AG09309 (cell line): Measurements from ENCODE around the gene SIGLEC14.

Experiments
- DNase-seq: peaks from one replicate; pipeline ENCODE4 v3.0.0-alpha.2; 2010; ENCODE audit warnings: low read depth
- H3K4me3 ChIP-seq: 2 replicates; pipeline ENCODE4 v1.5.1; 2011; ENCODE audit warnings: mild to moderate bottlenecking, low read depth, low read length, moderate library complexity; ENCODE audit not compliant: control insufficient read depth
- CTCF ChIP-seq: IDR thresholded peaks from 2 replicates; pipeline ENCODE4 v1.5.1; 2011; ENCODE audit warnings: mild to moderate bottlenecking, low read depth, low read length, inconsistent platforms; ENCODE audit not compliant: insufficient read depth, control insufficient read depth; ENCODE audit errors: missing control alignments

SIGLEC14 gene

GRCh38 chr19:51607077-51607476 is 39.5 kb downstream of the SIGLEC14 start:
- TF ChIP-seq CTCF, result no peak
- no peak overlapping the region for H3K4me3 ChIP-seq
- no peak for DNase-seq

DNA sequence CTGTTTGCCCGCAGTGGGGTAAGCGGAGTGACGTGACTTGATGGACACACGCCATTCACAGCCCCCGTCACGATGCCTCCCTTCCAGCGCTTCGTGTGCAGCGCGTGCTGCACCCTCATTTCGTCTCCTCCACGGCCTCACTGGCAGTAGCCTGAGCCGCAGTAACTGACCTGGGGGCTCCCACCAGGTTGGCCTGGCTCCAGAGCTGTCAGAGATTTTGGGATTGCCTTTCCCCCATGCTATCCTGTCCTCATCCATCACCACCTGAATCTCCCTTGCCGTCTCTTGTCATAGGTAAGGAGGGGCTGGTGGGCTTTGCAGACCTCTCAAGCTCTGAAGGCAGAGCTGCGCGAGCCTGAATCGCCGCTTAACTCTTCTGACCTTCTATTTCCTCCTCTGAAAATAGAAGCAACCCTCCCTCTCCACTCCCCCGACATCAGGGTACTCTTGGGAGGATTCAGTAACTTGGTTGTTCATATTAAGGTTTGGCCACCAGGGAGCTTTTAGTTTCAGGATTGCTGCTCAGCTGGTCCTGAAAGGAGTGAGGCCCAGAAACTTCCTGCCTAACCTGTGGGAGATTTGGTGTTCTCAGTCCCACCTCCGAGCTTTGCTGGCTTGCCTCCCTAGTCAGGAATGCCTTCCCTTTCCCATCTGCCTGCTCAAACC is 44.3 kb downstream of the SIGLEC14 start:
- no peak for DNase-seq
- no peak for TF ChIP-seq CTCF
- no peak overlapping the region for H3K4me3 ChIP-seq

DNA sequence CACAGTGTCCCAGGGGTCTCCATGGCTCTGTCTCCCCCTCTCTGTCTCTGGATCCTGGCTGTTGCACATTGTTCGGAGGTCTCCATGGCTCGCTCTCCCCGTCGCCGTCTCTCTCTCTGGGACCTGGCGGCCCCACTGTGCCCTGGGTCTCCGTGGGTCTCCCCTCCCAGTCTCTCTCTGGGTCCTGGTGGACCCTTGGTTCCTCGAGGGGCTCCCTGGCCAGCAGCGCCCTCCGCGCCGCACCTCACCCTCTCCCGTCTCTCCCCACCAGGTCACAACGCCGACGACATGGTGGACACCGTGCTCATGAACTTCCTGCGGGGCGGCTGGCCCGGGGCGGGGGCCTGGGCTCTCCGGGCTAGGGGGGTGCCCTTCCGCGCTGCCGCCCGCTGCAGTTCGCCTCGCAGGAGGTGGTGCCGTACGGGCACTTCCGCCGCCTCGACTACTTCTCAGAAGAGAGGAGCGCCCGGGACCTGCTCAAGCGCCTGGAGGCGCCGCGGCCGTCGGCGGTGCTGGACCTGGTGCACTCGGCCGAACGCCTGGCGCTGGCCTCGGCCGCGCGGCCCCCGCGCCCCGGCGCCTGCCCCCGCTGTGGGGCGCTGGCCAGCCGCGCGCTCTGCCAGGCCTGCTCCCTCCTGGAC is 45.6 kb downstream of the SIGLEC14 start:
- no peak for DNase-seq
- TF ChIP-seq CTCF, result no peak
- H3K4me3 ChIP-seq, result no peak overlapping the region

DNA sequence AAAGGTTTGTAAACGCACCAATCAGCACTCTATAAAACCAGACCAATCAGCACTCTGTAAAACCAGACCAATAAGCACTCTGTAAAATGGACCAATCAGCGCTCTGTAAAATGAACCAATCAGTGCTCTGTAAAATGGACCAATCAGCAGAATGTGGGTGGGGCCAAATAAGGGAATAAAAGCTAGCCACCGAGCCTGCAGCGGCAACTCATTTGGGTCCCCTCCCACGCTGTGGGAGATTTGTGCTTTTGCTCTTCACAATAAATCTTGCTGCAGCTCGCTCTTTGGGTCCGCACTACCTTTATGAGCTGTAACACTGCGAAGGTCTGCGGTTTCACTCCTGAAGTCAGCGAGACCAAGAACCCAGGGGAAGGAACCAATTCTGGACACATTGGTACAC is 47.5 kb downstream of the SIGLEC14 start:
- no peak overlapping the region for H3K4me3 ChIP-seq
- DNase-seq, result no peak
- no peak for TF ChIP-seq CTCF

- DNase-seq, result no peak
- no peak for TF ChIP-seq CTCF
- no peak overlapping the region for H3K4me3 ChIP-seq
These were observed 48.3 kb downstream of the SIGLEC14 start for GRCh38 chr19:51598159-51598915.

- no peak for DNase-seq
- TF ChIP-seq CTCF, result no peak
- no peak overlapping the region for H3K4me3 ChIP-seq
These were observed 51.1 kb downstream of the SIGLEC14 start for GRCh38 chr19:51595190-51596175.
